ENCODE measurements around the gene FHIT.

FHIT gene

DNA sequence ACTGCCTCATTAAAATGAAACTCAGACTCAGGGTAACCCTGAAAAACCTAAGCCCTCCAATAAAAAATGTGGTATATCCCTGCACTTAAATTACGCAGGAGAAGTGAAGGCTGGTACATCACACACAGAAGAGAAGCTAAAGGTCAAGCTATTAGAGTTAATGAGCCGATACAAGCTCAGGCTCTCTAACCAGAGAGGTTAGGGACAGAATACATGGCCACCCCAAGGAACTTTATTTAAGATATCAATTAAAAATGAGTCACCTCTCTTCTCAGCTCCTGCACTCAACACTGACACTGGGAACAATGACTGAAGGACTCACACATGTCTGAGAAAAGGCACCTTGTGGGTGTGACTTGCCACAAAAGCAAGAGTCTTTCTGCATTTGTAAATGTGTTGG is 1400.8 kb downstream of the FHIT start:
- Histone ChIP-seq H3F3A (ENCODE audit: control insufficient read depth, insufficient read depth) (no peaks in the 10 kb centered on the region), H3K27ac (ENCODE audit: low read depth, low read length) (no peak overlapping the region), H3K9me3 (ENCODE audit: control insufficient read depth, insufficient read depth, low read length) (no peaks in the 10 kb centered on the region), H4K20me1 (ENCODE audit: control insufficient read depth, insufficient read depth, low read depth, low read length) (no peaks in the 10 kb centered on the region), H3K4me1 (ENCODE audit: control insufficient read depth, low read length) (no peaks in the 10 kb centered on the region), H3K4me2 (ENCODE audit: low read length) (no peak overlapping the region), H3K27me3 (ENCODE audit: control insufficient read depth, low read length) (no peaks in the 10 kb centered on the region), H3K4me3 (ENCODE audit: low read length) (no peak overlapping the region), H3K36me3 (ENCODE audit: control insufficient read depth, low read length) (no peaks in the 10 kb centered on the region), H3K79me2 (ENCODE audit: control insufficient read depth, low read length) (no peaks in the 10 kb centered on the region), H3K9me2 (replicated peaks; ENCODE audit: control insufficient read depth, low read length) (no peaks in the 10 kb centered on the region)
- no peak for TF ChIP-seq EZH2phosphoT487 (IDR thresholded peaks at IDR 0.05; ENCODE audit: borderline replicate concordance, low read length)
- TF ChIP-seq, protein P1, sequence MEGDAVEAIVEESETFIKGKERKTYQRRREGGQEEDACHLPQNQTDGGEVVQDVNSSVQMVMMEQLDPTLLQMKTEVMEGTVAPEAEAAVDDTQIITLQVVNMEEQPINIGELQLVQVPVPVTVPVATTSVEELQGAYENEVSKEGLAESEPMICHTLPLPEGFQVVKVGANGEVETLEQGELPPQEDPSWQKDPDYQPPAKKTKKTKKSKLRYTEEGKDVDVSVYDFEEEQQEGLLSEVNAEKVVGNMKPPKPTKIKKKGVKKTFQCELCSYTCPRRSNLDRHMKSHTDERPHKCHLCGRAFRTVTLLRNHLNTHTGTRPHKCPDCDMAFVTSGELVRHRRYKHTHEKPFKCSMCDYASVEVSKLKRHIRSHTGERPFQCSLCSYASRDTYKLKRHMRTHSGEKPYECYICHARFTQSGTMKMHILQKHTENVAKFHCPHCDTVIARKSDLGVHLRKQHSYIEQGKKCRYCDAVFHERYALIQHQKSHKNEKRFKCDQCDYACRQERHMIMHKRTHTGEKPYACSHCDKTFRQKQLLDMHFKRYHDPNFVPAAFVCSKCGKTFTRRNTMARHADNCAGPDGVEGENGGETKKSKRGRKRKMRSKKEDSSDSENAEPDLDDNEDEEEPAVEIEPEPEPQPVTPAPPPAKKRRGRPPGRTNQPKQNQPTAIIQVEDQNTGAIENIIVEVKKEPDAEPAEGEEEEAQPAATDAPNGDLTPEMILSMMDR (IDR thresholded peaks at IDR 0.05; ENCODE audit: low read depth, low read length, poor library complexity, severe bottlenecking), result no peak

DNA sequence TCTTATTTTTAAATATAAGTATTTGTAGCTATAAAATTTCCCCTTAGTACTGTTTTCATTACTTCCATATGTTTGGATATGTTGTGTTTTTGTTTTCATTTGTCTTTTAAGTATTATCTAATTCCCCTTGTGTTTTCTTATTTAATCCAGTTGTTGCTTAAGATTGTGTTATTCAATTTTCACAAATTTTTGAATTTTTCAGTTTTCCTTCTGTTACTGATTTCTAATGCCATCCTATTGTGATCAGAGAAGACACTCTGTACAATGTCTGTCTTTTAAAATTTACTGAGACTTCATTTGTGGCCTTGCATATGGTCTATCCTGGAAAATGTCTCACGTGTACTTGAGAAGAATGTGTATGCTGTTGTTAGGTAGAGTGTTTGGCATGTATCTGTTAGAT is 1405.9 kb downstream of the FHIT start:
- Histone ChIP-seq H3K9me3 (ENCODE audit: control insufficient read depth, insufficient read depth, low read length) (no peaks in the 10 kb centered on the region), H3K27ac (ENCODE audit: low read depth, low read length) (no peak overlapping the region), H3K4me2 (ENCODE audit: low read length) (no peak overlapping the region), H3K36me3 (ENCODE audit: control insufficient read depth, low read length) (no peaks in the 10 kb centered on the region), H3K4me1 (ENCODE audit: control insufficient read depth, low read length) (no peaks in the 10 kb centered on the region), H3F3A (ENCODE audit: control insufficient read depth, insufficient read depth) (no peaks in the 10 kb centered on the region), H4K20me1 (ENCODE audit: control insufficient read depth, insufficient read depth, low read depth, low read length) (no peaks in the 10 kb centered on the region), H3K27me3 (ENCODE audit: control insufficient read depth, low read length) (no peaks in the 10 kb centered on the region), H3K79me2 (ENCODE audit: control insufficient read depth, low read length) (no peaks in the 10 kb centered on the region), H3K4me3 (ENCODE audit: low read length) (no peak overlapping the region), H3K9me2 (replicated peaks; ENCODE audit: control insufficient read depth, low read length) (no peaks in the 10 kb centered on the region)
- TF ChIP-seq EZH2phosphoT487 (IDR thresholded peaks at IDR 0.05; ENCODE audit: borderline replicate concordance, low read length), result no peak
- TF ChIP-seq, protein P1 (IDR thresholded peaks at IDR 0.05; ENCODE audit: low read depth, low read length, poor library complexity, severe bottlenecking), result no peak

DNA sequence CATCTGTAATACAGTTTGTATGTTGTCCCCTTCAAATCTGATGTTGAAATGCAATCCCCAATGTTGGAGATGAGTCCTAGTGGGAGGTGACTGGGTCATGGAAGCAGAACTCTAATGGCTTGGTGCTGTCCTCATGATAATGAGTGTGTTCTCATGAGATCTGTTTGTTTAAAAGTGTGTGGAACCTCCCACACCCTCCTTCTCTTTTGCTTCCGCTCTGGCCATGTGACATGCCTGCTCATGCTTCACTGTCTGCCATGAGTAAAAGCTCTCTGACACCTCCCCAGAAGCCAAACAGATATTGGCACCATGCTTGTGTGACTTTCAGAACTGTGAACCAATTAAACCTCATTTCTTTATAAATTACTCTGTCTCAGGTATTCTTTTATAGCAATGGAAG is 1407.4 kb downstream of the FHIT start:
- H3K9me2 ChIP-seq (replicated peaks; ENCODE audit: control insufficient read depth, low read length), result no peaks in the 10 kb centered on the region
- no peak overlapping the region for H3K27ac ChIP-seq (ENCODE audit: low read depth, low read length)
- no peaks in the 10 kb centered on the region for H3K27me3 ChIP-seq (ENCODE audit: control insufficient read depth, low read length)
- H3K4me2 ChIP-seq (ENCODE audit: low read length), result no peak overlapping the region
- no peak overlapping the region for H3K4me3 ChIP-seq (ENCODE audit: low read length)
- H4K20me1 ChIP-seq (ENCODE audit: control insufficient read depth, insufficient read depth, low read depth, low read length), result no peaks in the 10 kb centered on the region
- H3K9me3 ChIP-seq (ENCODE audit: control insufficient read depth, insufficient read depth, low read length), result no peaks in the 10 kb centered on the region
- H3K4me1 ChIP-seq (ENCODE audit: control insufficient read depth, low read length), result no peaks in the 10 kb centered on the region
- H3K79me2 ChIP-seq (ENCODE audit: control insufficient read depth, low read length), result no peaks in the 10 kb centered on the region
- TF ChIP-seq EZH2phosphoT487 (IDR thresholded peaks at IDR 0.05; ENCODE audit: borderline replicate concordance, low read length), result no peak
- TF ChIP-seq, protein P1 (IDR thresholded peaks at IDR 0.05; ENCODE audit: low read depth, low read length, poor library complexity, severe bottlenecking), result no peak
- no peaks in the 10 kb centered on the region for H3K36me3 ChIP-seq (ENCODE audit: control insufficient read depth, low read length)
- H3F3A ChIP-seq (ENCODE audit: control insufficient read depth, insufficient read depth), result no peaks in the 10 kb centered on the region
